HPDE6-E6E7 (cell line): ENCODE measurements around the gene TFG.

Source experiments
- DNase-seq: peaks from one replicate; pipeline ENCODE4 v3.0.0; 2011; ENCODE audit warnings: missing footprints; ENCODE audit errors: extremely low spot score

The TFG gene

GRCh38 chr3:100706365-100706764, 2.9 kb upstream of the TFG start:
- DNase-seq, result no peak

GRCh38 chr3:100708644-100708988, 678 bp upstream of the TFG start:
- DNase-seq, result peak; percentile 7

- peak; percentile 9 for DNase-seq
These were observed 557 bp downstream of the TFG start for GRCh38 chr3:100709842-100710260.

- DNase-seq, result peak; percentile 67
These were observed 1.1 kb downstream of the TFG start for GRCh38 chr3:100710261-100710968.

- DNase-seq, result no peak
These were observed 5.9 kb downstream of the TFG start for GRCh38 chr3:100715176-100715575.

- DNase-seq, result no peak
These were observed 7.8 kb downstream of the TFG start for GRCh38 chr3:100717063-100717462.

- DNase-seq, result no peak
These were observed 8.6 kb downstream of the TFG start for GRCh38 chr3:100717637-100718487.

- no peak for DNase-seq
These were observed 9.8 kb downstream of the TFG start for GRCh38 chr3:100719136-100719535.

- DNase-seq, result no peak
These were observed 11.1 kb downstream of the TFG start for GRCh38 chr3:100720426-100720825.

GRCh38 chr3:100725935-100726513, 16.7 kb downstream of the TFG start:
- DNase-seq, result no peak

- DNase-seq, result no peak
These were observed 17.4 kb downstream of the TFG start for GRCh38 chr3:100726706-100727105.

GRCh38 chr3:100730524-100730923, 21.2 kb downstream of the TFG start:
- no peak for DNase-seq

- DNase-seq, result no peak
These were observed 23.1 kb downstream of the TFG start for GRCh38 chr3:100732435-100732834.

GRCh38 chr3:100737334-100737733, 28.0 kb downstream of the TFG start:
- peak; percentile 10 for DNase-seq

GRCh38 chr3:100740207-100740606, 30.9 kb downstream of the TFG start:
- DNase-seq, result no peak

GRCh38 chr3:100743535-100743934, 34.2 kb downstream of the TFG start:
- DNase-seq, result no peak

GRCh38 chr3:100744671-100745070, 35.4 kb downstream of the TFG start:
- no peak for DNase-seq

GRCh38 chr3:100745617-100746016, 36.3 kb downstream of the TFG start:
- no peak for DNase-seq

- DNase-seq, result no peak
These were observed 36.8 kb downstream of the TFG start for GRCh38 chr3:100746092-100746491.

- DNase-seq, result no peak
These were observed 38.9 kb downstream of the TFG start for GRCh38 chr3:100748220-100748619.

- no peak for DNase-seq
These were observed 39.7 kb downstream of the TFG start for GRCh38 chr3:100748967-100749366.

GRCh38 chr3:100753846-100754245, 44.6 kb downstream of the TFG start:
- no peak for DNase-seq
